Middle frontal gyrus (tissue), 1 donor: ENCODE results near the gene SELENOM.

Experiments used
- DNase-seq: peaks from one replicate; pipeline ENCODE4 v3.0.0-alpha.2; 2015; ENCODE audit warnings: low spot score; ENCODE audit errors: extremely low spot score

Gene SELENOM

GRCh38 chr22:31107178-31107893, at the start of gene SELENOM:
Gene SELENOM, minus strand, starts transcription at chr22:31107568. Its CDS starts 63 bp downstream, at chr22:31107505.
- DNase-seq: peak; percentile 94

- DNase-seq: no peak
These were observed 48.1 kb upstream of the SELENOM start for GRCh38 chr22:31155422-31155821.

GRCh38 chr22:31154975-31155374, 47.6 kb upstream of the SELENOM start:
- DNase-seq: no peak

- no peak for DNase-seq
These were observed 46.0 kb upstream of the SELENOM start for GRCh38 chr22:31153357-31153756.

GRCh38 chr22:31151872-31152271, 44.5 kb upstream of the SELENOM start:
- DNase-seq: no peak

GRCh38 chr22:31150615-31151014, 43.2 kb upstream of the SELENOM start:
- DNase-seq: no peak

- peak; percentile 56 for DNase-seq
These were observed 41.7 kb upstream of the SELENOM start for GRCh38 chr22:31148953-31149627.

GRCh38 chr22:31148488-31148887, 41.1 kb upstream of the SELENOM start:
- DNase-seq: no peak

- no peak for DNase-seq
These were observed 36.9 kb upstream of the SELENOM start for GRCh38 chr22:31144223-31144622.

GRCh38 chr22:31143537-31143936, 36.2 kb upstream of the SELENOM start:
- no peak for DNase-seq

GRCh38 chr22:31143038-31143437, 35.7 kb upstream of the SELENOM start:
- no peak for DNase-seq

GRCh38 chr22:31142285-31142684, 34.9 kb upstream of the SELENOM start:
- DNase-seq: no peak

GRCh38 chr22:31141551-31141950, 34.2 kb upstream of the SELENOM start:
- DNase-seq: no peak

GRCh38 chr22:31140746-31141145, 33.4 kb upstream of the SELENOM start:
- DNase-seq: no peak

- no peak for DNase-seq
These were observed 32.7 kb upstream of the SELENOM start, which contains the start of gene PLA2G3 for GRCh38 chr22:31139866-31140716. Gene PLA2G3, minus strand, starts transcription at chr22:31140508. Its CDS starts 154 bp downstream, at chr22:31140354.

- no peak for DNase-seq
These were observed 31.7 kb upstream of the SELENOM start for GRCh38 chr22:31139066-31139465.

GRCh38 chr22:31138126-31138525, 30.8 kb upstream of the SELENOM start:
- DNase-seq: no peak

- DNase-seq: no peak
These were observed 30.4 kb upstream of the SELENOM start for GRCh38 chr22:31137721-31138120.

- DNase-seq: no peak
These were observed 29.3 kb upstream of the SELENOM start for GRCh38 chr22:31136711-31137110.

GRCh38 chr22:31136155-31136554, 28.8 kb upstream of the SELENOM start:
- no peak for DNase-seq

- DNase-seq: no peak
These were observed 28.3 kb upstream of the SELENOM start for GRCh38 chr22:31135706-31136105.

- DNase-seq: no peak
These were observed 27.3 kb upstream of the SELENOM start for GRCh38 chr22:31134688-31135087.
